ENCODE measurements around the gene ERP44.
"Not testable (repeated sequence)": the region's sequence is repeated elsewhere in the genome, so short reads cannot be mapped to it uniquely, and the experiment has no call there.

Gene ERP44

GRCh38 chr9:100064872-100065581 is 33.8 kb downstream of the ERP44 start:
- DNase-seq: no peak

- no peak for DNase-seq
Observed at GRCh38 chr9:100063185-100063584, 35.6 kb downstream of the ERP44 start.

GRCh38 chr9:100062683-100063082 is 36.1 kb downstream of the ERP44 start:
- not testable (repeated sequence) for DNase-seq

- DNase-seq: no peak
Observed at GRCh38 chr9:100058699-100059579, 39.9 kb downstream of the ERP44 start.

- no peak for DNase-seq
Observed at GRCh38 chr9:100057624-100058023, 41.2 kb downstream of the ERP44 start.

- no peak for DNase-seq
Observed at GRCh38 chr9:100056561-100056960, 42.2 kb downstream of the ERP44 start.

GRCh38 chr9:100052375-100052774 is 46.4 kb downstream of the ERP44 start:
- DNase-seq: no peak

- no peak for DNase-seq
Observed at GRCh38 chr9:100049551-100049950, 49.2 kb downstream of the ERP44 start.

- no peak for DNase-seq
Observed at GRCh38 chr9:100038472-100038871, 60.3 kb downstream of the ERP44 start.

GRCh38 chr9:100033877-100034551 is 64.8 kb downstream of the ERP44 start:
- no peak for DNase-seq

GRCh38 chr9:100030548-100030947 is 68.3 kb downstream of the ERP44 start:
- no peak for DNase-seq

GRCh38 chr9:100029251-100029650 is 69.5 kb downstream of the ERP44 start:
- DNase-seq: no peak

- DNase-seq: peak; percentile 66 to 81
Observed at GRCh38 chr9:100028201-100028784, 70.5 kb downstream of the ERP44 start.

- DNase-seq: peak; percentile 7 to 35
Observed at GRCh38 chr9:100027543-100027942, 71.3 kb downstream of the ERP44 start.

- DNase-seq: no peak
Observed at GRCh38 chr9:100021931-100022330, 76.9 kb downstream of the ERP44 start.

GRCh38 chr9:100020121-100020795 is 78.5 kb downstream of the ERP44 start:
- no peak for DNase-seq

- no peak for DNase-seq
Observed at GRCh38 chr9:100019541-100019940, 79.3 kb downstream of the ERP44 start.

- DNase-seq: no peak
Observed at GRCh38 chr9:100014846-100015245, 84.0 kb downstream of the ERP44 start.

GRCh38 chr9:100013573-100013972 is 85.2 kb downstream of the ERP44 start:
- no peak for DNase-seq

GRCh38 chr9:100012279-100012678 is 86.5 kb downstream of the ERP44 start:
- no peak for DNase-seq

GRCh38 chr9:100011062-100011681 is 87.6 kb downstream of the ERP44 start:
- DNase-seq: peak; percentile 81 to 91

- DNase-seq: no peak
Observed at GRCh38 chr9:99999797-100000196, 99.0 kb downstream of the ERP44 start.

All from Kasumi-1 (cell line).